Measurements from ENCODE around the gene CCDC187. TPM values are rescaled to one million over a fixed set of nuclear protein-coding genes. Genes with fewer than 3 reads are reported as not detected.

The CCDC187 gene
- total and polyA plus RNA-seq, 2 of the 13 experiments (the other 11 are each of a cell fraction or from before 2014, with no cell fraction given), result 0.03 to 0.13 TPM

DNA sequence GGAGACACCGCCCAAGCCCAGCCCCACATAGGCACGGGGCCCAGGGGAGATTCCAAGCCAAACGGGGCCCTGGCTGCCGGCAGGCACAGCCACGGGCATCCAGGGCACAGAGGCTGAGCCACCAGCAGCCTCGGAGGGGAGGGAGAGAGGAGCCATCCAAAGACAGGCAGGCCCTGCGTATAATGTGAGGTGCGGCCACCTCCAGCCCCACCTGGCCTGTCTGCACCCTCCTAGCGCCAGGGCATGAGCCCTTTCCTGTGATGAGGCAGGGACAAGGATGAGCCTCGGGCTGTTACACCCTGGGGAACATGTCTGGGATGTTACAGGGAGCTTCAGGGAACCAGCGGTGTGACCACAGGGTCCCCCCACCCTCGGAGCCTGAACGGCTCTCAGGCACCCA, 1.1 kb upstream of the CCDC187 start:
- Histone ChIP-seq H3K4me3 (replicated peaks in 1 of 3; ENCODE audit: insufficient read depth in 1 of 3, low read depth in 2 of 3, low read length in 3 of 3) (no peak overlapping the region), H3K36me3 (replicated peaks in 1 of 2; ENCODE audit: control insufficient read depth in 1 of 2, insufficient read depth in 2 of 2, low read length in 2 of 2) (no peaks in the 10 kb centered on the region), H3K9me3 (ENCODE audit: low read length) (no peaks in the 10 kb centered on the region), H3K79me2 (ENCODE audit: insufficient read depth, low read length) (no peaks in the 10 kb centered on the region), H2AFZ (ENCODE audit: low read length) (no peak overlapping the region), H4K20me1 (ENCODE audit: insufficient read depth, low read length) (no peaks in the 10 kb centered on the region), H3K27ac (ENCODE audit: extremely low read length, insufficient read depth, low read length) (no peak overlapping the region), H3K27me3 (ENCODE audit: control insufficient read depth in 1 of 2, insufficient read depth in 2 of 2, low read length in 2 of 2) (peaks cover 3 to 29% of the 10 kb centered on the region in 2 experiments), H3K4me1 (ENCODE audit: insufficient read depth, low read length) (peaks cover 36% of the 10 kb centered on the region), H3K9ac (ENCODE audit: insufficient read depth, low read depth, low read length) (no peak overlapping the region), H3K4me2 (ENCODE audit: low read depth, low read length) (no peak overlapping the region)
- intact Hi-C loops (cut with micrococcal nuclease; ENCODE audit: unreplicated experiment) (no loop called here), in situ Hi-C loops (cut with HindIII; ENCODE audit: extremely low pct_ligation_motif_present, low pct_unique_long_range_greater_than_20kb) (no loop called here)
- ATAC-seq, result peak; percentile 7; the same call in 2 of the 3 replicates
- no peak for DNase-seq (ENCODE audit: low spot score)
- no TSS peak for BruUV-seq (replicated peaks)
- no peak for FAIRE-seq
- ChIA-PET POLR2A (no interaction called here), CTCF (ENCODE audit: low intra/inter-chr PET ratio, low total read pairs) (no interaction called here)
- no CpG with 5 or more reads among the region's 13 CpGs for WGBS (ENCODE audit: low lambda C conversion rate)
- TF ChIP-seq ZNF652 (CRISPR knock-in tag; IDR thresholded peaks at IDR 0.05; ENCODE audit: borderline replicate concordance, low read depth) (no peak), ZFYVE20 (CRISPR knock-in tag; IDR thresholded peaks at IDR 0.05; ENCODE audit: borderline replicate concordance, low read depth) (no peak), POLR2AphosphoS5 (IDR thresholded peaks at IDR 0.05; ENCODE audit: low read depth, low read length) (no peak), NR1H2 (CRISPR knock-in tag; IDR thresholded peaks at IDR 0.05; ENCODE audit: borderline replicate concordance, low read depth) (no peak), ZBTB21 (CRISPR knock-in tag; IDR thresholded peaks at IDR 0.05) (no peak), CENPX (CRISPR knock-in tag; IDR thresholded peaks at IDR 0.05) (no peak), ZFAT (CRISPR knock-in tag; conservative IDR thresholded peaks at IDR 0.05) (no peak), ONECUT2 (CRISPR knock-in tag; IDR thresholded peaks at IDR 0.05) (no peak), ATRX (CRISPR knock-in tag; IDR thresholded peaks at IDR 0.05; ENCODE audit: borderline replicate concordance) (no peak), ZNF510 (CRISPR knock-in tag; IDR thresholded peaks at IDR 0.05; ENCODE audit: low read depth) (no peak), ZNF136 (CRISPR knock-in tag; IDR thresholded peaks at IDR 0.05; ENCODE audit: low read depth) (no peak), ZNF562 (CRISPR knock-in tag; IDR thresholded peaks at IDR 0.05; ENCODE audit: borderline replicate concordance) (no peak)
- TF ChIP-seq, protein P1, sequence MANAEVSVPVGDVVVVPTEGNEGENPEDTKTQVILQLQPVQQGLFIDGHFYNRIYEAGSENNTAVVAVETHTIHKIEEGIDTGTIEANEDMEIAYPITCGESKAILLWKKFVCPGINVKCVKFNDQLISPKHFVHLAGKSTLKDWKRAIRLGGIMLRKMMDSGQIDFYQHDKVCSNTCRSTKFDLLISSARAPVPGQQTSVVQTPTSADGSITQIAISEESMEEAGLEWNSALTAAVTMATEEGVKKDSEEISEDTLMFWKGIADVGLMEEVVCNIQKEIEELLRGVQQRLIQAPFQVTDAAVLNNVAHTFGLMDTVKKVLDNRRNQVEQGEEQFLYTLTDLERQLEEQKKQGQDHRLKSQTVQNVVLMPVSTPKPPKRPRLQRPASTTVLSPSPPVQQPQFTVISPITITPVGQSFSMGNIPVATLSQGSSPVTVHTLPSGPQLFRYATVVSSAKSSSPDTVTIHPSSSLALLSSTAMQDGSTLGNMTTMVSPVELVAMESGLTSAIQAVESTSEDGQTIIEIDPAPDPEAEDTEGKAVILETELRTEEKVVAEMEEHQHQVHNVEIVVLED (CRISPR knock-in tag; IDR thresholded peaks at IDR 0.05; ENCODE audit: borderline replicate concordance), result no peak
- TF ChIP-seq, protein P2, sequence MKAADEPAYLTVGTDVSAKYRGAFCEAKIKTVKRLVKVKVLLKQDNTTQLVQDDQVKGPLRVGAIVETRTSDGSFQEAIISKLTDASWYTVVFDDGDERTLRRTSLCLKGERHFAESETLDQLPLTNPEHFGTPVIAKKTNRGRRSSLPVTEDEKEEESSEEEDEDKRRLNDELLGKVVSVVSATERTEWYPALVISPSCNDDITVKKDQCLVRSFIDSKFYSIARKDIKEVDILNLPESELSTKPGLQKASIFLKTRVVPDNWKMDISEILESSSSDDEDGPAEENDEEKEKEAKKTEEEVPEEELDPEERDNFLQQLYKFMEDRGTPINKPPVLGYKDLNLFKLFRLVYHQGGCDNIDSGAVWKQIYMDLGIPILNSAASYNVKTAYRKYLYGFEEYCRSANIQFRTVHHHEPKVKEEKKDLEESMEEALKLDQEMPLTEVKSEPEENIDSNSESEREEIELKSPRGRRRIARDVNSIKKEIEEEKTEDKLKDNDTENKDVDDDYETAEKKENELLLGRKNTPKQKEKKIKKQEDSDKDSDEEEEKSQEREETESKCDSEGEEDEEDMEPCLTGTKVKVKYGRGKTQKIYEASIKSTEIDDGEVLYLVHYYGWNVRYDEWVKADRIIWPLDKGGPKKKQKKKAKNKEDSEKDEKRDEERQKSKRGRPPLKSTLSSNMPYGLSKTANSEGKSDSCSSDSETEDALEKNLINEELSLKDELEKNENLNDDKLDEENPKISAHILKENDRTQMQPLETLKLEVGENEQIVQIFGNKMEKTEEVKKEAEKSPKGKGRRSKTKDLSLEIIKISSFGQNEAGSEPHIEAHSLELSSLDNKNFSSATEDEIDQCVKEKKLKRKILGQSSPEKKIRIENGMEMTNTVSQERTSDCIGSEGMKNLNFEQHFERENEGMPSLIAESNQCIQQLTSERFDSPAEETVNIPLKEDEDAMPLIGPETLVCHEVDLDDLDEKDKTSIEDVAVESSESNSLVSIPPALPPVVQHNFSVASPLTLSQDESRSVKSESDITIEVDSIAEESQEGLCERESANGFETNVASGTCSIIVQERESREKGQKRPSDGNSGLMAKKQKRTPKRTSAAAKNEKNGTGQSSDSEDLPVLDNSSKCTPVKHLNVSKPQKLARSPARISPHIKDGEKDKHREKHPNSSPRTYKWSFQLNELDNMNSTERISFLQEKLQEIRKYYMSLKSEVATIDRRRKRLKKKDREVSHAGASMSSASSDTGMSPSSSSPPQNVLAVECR (CRISPR knock-in tag; IDR thresholded peaks at IDR 0.05; ENCODE audit: borderline replicate concordance), result no peak
- TF ChIP-seq, protein P3, sequence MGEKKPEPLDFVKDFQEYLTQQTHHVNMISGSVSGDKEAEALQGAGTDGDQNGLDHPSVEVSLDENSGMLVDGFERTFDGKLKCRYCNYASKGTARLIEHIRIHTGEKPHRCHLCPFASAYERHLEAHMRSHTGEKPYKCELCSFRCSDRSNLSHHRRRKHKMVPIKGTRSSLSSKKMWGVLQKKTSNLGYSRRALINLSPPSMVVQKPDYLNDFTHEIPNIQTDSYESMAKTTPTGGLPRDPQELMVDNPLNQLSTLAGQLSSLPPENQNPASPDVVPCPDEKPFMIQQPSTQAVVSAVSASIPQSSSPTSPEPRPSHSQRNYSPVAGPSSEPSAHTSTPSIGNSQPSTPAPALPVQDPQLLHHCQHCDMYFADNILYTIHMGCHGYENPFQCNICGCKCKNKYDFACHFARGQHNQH (CRISPR knock-in tag; IDR thresholded peaks at IDR 0.05), result no peak
- TF ChIP-seq, protein P4, sequence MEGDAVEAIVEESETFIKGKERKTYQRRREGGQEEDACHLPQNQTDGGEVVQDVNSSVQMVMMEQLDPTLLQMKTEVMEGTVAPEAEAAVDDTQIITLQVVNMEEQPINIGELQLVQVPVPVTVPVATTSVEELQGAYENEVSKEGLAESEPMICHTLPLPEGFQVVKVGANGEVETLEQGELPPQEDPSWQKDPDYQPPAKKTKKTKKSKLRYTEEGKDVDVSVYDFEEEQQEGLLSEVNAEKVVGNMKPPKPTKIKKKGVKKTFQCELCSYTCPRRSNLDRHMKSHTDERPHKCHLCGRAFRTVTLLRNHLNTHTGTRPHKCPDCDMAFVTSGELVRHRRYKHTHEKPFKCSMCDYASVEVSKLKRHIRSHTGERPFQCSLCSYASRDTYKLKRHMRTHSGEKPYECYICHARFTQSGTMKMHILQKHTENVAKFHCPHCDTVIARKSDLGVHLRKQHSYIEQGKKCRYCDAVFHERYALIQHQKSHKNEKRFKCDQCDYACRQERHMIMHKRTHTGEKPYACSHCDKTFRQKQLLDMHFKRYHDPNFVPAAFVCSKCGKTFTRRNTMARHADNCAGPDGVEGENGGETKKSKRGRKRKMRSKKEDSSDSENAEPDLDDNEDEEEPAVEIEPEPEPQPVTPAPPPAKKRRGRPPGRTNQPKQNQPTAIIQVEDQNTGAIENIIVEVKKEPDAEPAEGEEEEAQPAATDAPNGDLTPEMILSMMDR (CRISPR knock-in tag; IDR thresholded peaks at IDR 0.05), result no peak
